ENCODE results near the gene CFAP77.

DNA sequence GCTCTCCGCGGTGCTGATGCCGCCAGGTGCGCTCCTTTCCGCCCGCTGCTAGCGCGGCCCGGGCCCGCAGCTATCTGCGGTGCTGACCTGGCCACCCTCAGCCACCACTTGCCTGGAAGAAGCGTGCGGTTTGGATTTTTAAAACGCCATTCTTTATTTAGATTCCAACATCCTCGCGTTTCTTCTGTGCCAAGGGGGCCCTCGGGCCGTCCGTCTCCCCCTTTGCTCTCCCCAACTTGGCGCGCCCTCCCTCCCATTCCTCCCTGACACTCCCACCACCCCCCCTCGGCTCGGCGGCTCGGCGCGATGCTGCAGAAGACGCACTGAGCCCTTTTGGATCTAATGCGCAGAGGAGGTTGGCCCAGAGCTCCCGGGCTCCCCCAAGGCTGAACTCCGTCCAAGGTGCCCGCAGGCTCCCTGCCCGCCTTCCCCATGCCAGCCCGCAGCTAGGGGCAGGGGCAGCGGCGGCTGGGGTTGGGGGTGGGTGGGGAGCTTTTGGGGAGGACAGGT lies 172.3 kb downstream of the CFAP77 start, which contains the start of gene BARHL1:
- TF ChIP-seq, protein P1, sequence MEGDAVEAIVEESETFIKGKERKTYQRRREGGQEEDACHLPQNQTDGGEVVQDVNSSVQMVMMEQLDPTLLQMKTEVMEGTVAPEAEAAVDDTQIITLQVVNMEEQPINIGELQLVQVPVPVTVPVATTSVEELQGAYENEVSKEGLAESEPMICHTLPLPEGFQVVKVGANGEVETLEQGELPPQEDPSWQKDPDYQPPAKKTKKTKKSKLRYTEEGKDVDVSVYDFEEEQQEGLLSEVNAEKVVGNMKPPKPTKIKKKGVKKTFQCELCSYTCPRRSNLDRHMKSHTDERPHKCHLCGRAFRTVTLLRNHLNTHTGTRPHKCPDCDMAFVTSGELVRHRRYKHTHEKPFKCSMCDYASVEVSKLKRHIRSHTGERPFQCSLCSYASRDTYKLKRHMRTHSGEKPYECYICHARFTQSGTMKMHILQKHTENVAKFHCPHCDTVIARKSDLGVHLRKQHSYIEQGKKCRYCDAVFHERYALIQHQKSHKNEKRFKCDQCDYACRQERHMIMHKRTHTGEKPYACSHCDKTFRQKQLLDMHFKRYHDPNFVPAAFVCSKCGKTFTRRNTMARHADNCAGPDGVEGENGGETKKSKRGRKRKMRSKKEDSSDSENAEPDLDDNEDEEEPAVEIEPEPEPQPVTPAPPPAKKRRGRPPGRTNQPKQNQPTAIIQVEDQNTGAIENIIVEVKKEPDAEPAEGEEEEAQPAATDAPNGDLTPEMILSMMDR (IDR thresholded peaks at IDR 0.05), result 0 out of 2 replicates have a peak, but pooled peaks have one; percentile 9
- TF ChIP-seq ZFX (IDR thresholded peaks at IDR 0.05; ENCODE audit: borderline replicate concordance), result no peak

Data from 22Rv1 (cell line).